ENCODE data around the gene CPD.

The CPD gene

GRCh38 chr17:30377574-30378240 is 1.0 kb upstream of the CPD start:
- Histone ChIP-seq H3K79me2 (ENCODE audit: low read length) (no peaks in the 10 kb centered on the region), H3K4me2 (ENCODE audit: low read length) (peak overlapping the region; percentile 67), H3K27me3 (ENCODE audit: low read depth, low read length) (peaks cover 26% of the 10 kb centered on the region), H3K9ac (ENCODE audit: low read length) (no peak overlapping the region), H3K9me3 (ENCODE audit: insufficient read depth, low read length) (no peaks in the 10 kb centered on the region), H3K27ac (ENCODE audit: low read length) (no peak overlapping the region), H3K36me3 (replicated peaks; ENCODE audit: low read depth, low read length) (no peaks in the 10 kb centered on the region), H3K4me1 (ENCODE audit: low read length) (peaks cover 21% of the 10 kb centered on the region), H2AFZ (ENCODE audit: low read depth, low read length) (no peak overlapping the region), H3K4me3 (ENCODE audit: low read length) (no peak overlapping the region; the same call in 1 of the 2 replicates), H4K20me1 (ENCODE audit: insufficient read depth, low read length) (peaks cover 13% of the 10 kb centered on the region; the same call in 1 of the 2 replicates)
- TF ChIP-seq EZH2phosphoT487 (IDR thresholded peaks at IDR 0.05; ENCODE audit: low read depth) (no peak), CTCF (IDR thresholded peaks at IDR 0.05; ENCODE audit: low read depth, low read length) (no peak)

GRCh38 chr17:30378241-30378824 is 394 bp upstream of the CPD start:
- Histone ChIP-seq H3K27me3 (ENCODE audit: low read depth, low read length) (peaks cover 21% of the 10 kb centered on the region), H3K4me3 (ENCODE audit: low read length) (peak overlapping the region; percentile 85), H4K20me1 (ENCODE audit: insufficient read depth, low read length) (peaks cover 13% of the 10 kb centered on the region; the same call in 1 of the 2 replicates), H3K9me3 (ENCODE audit: insufficient read depth, low read length) (no peaks in the 10 kb centered on the region), H3K79me2 (ENCODE audit: low read length) (no peaks in the 10 kb centered on the region), H3K9ac (ENCODE audit: low read length) (peak overlapping the region; percentile 39), H3K27ac (ENCODE audit: low read length) (no peak overlapping the region), H3K4me1 (ENCODE audit: low read length) (peaks cover 21% of the 10 kb centered on the region), H3K36me3 (replicated peaks; ENCODE audit: low read depth, low read length) (no peaks in the 10 kb centered on the region), H2AFZ (ENCODE audit: low read depth, low read length) (peak overlapping the region; percentile 96), H3K4me2 (ENCODE audit: low read length) (peak overlapping the region; percentile 67)
- TF ChIP-seq EZH2phosphoT487 (IDR thresholded peaks at IDR 0.05; ENCODE audit: low read depth) (no peak), CTCF (IDR thresholded peaks at IDR 0.05; ENCODE audit: low read depth, low read length) (no peak)

GRCh38 chr17:30379303-30379902 is 676 bp downstream of the CPD start:
- no peak overlapping the region for H3K27ac ChIP-seq (ENCODE audit: low read length)
- peak overlapping the region; percentile 72 for H3K9ac ChIP-seq (ENCODE audit: low read length)
- peak overlapping the region; percentile 85 for H3K4me3 ChIP-seq (ENCODE audit: low read length)
- no peaks in the 10 kb centered on the region for H3K79me2 ChIP-seq (ENCODE audit: low read length)
- peak overlapping the region; percentile 93 for H3K4me2 ChIP-seq (ENCODE audit: low read length)
- H3K4me1 ChIP-seq (ENCODE audit: low read length), result peaks cover 21% of the 10 kb centered on the region
- H4K20me1 ChIP-seq (ENCODE audit: insufficient read depth, low read length), result peaks cover 13% of the 10 kb centered on the region; the same call in 1 of the 2 replicates
- H3K27me3 ChIP-seq (ENCODE audit: low read depth, low read length), result peaks cover 15% of the 10 kb centered on the region
- no peak for TF ChIP-seq EZH2phosphoT487 (IDR thresholded peaks at IDR 0.05; ENCODE audit: low read depth)
- no peak for TF ChIP-seq CTCF (IDR thresholded peaks at IDR 0.05; ENCODE audit: low read depth, low read length)
- H2AFZ ChIP-seq (ENCODE audit: low read depth, low read length), result peak overlapping the region; percentile 80; the same call in 1 of the 2 replicates
- no peaks in the 10 kb centered on the region for H3K36me3 ChIP-seq (replicated peaks; ENCODE audit: low read depth, low read length)
- no peaks in the 10 kb centered on the region for H3K9me3 ChIP-seq (ENCODE audit: insufficient read depth, low read length)

GRCh38 chr17:30379903-30380381 is 1.2 kb downstream of the CPD start:
- Histone ChIP-seq H3K4me3 (ENCODE audit: low read length) (peak overlapping the region; percentile 85), H3K4me1 (ENCODE audit: low read length) (peaks cover 21% of the 10 kb centered on the region), H3K27me3 (ENCODE audit: low read depth, low read length) (peaks cover 15% of the 10 kb centered on the region), H3K9me3 (ENCODE audit: insufficient read depth, low read length) (no peaks in the 10 kb centered on the region), H3K27ac (ENCODE audit: low read length) (no peak overlapping the region), H3K9ac (ENCODE audit: low read length) (peak overlapping the region; percentile 72), H4K20me1 (ENCODE audit: insufficient read depth, low read length) (peaks cover 13% of the 10 kb centered on the region; the same call in 1 of the 2 replicates), H3K4me2 (ENCODE audit: low read length) (peak overlapping the region; percentile 93), H3K79me2 (ENCODE audit: low read length) (no peaks in the 10 kb centered on the region), H3K36me3 (replicated peaks; ENCODE audit: low read depth, low read length) (no peaks in the 10 kb centered on the region), H2AFZ (ENCODE audit: low read depth, low read length) (no peak overlapping the region)
- TF ChIP-seq CTCF (IDR thresholded peaks at IDR 0.05; ENCODE audit: low read depth, low read length), result no peak
- no peak for TF ChIP-seq EZH2phosphoT487 (IDR thresholded peaks at IDR 0.05; ENCODE audit: low read depth)

All from OCI-LY3 (cell line).